Suprapubic skin (tissue), 3 donors: ENCODE measurements around the gene AGAP1.

Experiments used
- EP300 ChIP-seq: sonication (generic); formaldehyde crosslinking; IDR thresholded peaks from one replicate; pipeline ENCODE4 v1.6.1; 2017; ENCODE audit warnings: antibody characterized with exemption
- TF ChIP-seq, protein P1 (sequence below), 2 donors: fragments of 200-600 bp in 1 of 2; fragments of 450-650 bp in 1 of 2; sonication (generic) in 1 of 2; IDR thresholded peaks; one replicate each; pipeline ENCODE4 v1.5.1; 2016 to 2019; ENCODE audit warnings: antibody characterized with exemption in 2 of 2, mild to moderate bottlenecking in 1 of 2, moderate library complexity in 1 of 2

DNA sequence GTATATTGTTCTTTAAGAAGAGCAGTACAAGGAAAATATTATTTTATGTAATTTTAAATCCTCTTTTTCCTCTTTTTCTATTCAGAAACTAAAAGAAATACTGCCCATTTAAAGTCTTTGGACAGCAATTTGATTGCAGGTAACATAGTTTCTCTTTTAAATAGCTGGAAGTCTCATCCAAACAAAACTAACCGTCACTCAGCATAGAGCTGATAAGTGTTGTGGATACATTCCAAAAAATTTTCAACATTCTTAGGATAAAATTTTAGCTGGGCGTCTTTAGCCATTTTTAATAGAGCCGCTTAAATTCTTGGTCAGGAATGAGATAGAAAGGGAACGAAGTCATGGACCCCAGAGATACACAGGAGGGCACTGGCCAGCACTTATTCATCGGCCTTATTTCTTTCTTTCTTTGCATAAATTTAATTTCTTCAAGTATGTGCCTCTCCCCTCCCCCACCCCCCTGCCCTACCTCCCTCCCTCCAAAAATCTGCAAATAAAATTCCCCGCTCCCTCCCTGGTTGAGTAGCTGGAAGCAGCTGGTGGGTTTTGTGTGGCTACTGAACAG lies 592.6 kb downstream of the AGAP1 start:
- TF ChIP-seq EP300: no peak
- TF ChIP-seq, protein P1, sequence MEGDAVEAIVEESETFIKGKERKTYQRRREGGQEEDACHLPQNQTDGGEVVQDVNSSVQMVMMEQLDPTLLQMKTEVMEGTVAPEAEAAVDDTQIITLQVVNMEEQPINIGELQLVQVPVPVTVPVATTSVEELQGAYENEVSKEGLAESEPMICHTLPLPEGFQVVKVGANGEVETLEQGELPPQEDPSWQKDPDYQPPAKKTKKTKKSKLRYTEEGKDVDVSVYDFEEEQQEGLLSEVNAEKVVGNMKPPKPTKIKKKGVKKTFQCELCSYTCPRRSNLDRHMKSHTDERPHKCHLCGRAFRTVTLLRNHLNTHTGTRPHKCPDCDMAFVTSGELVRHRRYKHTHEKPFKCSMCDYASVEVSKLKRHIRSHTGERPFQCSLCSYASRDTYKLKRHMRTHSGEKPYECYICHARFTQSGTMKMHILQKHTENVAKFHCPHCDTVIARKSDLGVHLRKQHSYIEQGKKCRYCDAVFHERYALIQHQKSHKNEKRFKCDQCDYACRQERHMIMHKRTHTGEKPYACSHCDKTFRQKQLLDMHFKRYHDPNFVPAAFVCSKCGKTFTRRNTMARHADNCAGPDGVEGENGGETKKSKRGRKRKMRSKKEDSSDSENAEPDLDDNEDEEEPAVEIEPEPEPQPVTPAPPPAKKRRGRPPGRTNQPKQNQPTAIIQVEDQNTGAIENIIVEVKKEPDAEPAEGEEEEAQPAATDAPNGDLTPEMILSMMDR (IDR thresholded peaks at IDR 0.05): no peak
